Measurements from ENCODE around the gene CHMP1A.

- TF ChIP-seq POLR2AphosphoS5 (IDR thresholded peaks at IDR 0.05; ENCODE audit: borderline replicate concordance, low read depth, low read length) (no peak), EZH2 (IDR thresholded peaks at IDR 0.05) (no peak)
These were observed 52.7 kb downstream of the CHMP1A start for GRCh38 chr16:89604764-89605163.

All from SK-N-MC (cell line).